ENCODE results near the gene ARL17B.
"Not testable (repeated sequence)": the region's sequence is repeated elsewhere in the genome, so short reads cannot be mapped to it uniquely, and the experiment has no call there.

The ARL17B gene

DNA sequence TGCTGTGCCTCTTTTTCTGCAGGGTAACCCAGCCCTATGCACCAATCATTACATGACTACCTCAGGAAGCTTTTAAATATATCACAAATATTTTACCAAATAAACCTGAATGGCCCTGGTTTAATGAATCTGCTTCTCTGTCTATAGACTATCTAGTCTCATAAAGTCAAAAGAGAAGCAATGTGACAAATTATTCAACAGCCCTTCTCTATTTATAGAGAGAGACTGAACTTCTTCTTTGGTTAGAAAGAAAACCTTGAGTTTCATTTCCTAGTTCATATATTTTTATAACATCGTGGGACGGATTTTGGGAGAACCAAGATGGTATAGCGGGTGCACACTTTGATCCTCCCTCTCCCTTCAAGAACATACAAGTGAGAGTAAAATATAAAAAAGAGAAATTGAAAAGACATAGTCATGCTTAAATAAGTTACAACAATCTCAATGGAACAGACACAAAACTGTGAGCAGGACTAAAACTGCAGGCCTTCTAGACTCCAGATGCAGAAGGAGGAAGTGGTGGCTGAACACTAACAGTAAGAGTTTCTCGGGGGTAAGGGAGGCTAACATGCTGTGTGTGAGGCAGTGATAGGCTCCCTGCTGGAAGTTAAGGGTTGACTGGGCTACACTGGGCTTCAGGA, 70.5 kb downstream of the ARL17B start:
- DNase-seq (ENCODE audit: low read depth), result not testable (repeated sequence)

DNA sequence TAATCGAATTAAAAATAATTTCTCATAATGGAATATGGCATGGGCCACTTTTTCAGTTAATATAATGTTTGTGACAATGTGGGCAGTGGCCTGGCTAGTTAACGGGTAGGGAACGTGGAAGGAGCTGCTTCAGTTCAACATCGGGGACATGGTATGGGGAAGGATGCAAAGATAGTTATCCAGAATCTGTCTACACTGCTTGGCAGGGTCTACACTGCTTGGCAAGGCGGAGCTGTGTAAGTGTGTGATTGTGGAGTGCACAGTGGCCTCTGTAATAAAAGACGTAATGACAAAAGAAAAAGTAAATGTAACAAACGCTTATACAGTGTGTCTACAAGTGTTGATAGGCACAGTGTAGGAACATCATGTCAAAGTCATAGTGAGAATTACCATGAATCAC, 74.0 kb downstream of the ARL17B start:
- not testable (repeated sequence) for DNase-seq (ENCODE audit: low read depth)

DNA sequence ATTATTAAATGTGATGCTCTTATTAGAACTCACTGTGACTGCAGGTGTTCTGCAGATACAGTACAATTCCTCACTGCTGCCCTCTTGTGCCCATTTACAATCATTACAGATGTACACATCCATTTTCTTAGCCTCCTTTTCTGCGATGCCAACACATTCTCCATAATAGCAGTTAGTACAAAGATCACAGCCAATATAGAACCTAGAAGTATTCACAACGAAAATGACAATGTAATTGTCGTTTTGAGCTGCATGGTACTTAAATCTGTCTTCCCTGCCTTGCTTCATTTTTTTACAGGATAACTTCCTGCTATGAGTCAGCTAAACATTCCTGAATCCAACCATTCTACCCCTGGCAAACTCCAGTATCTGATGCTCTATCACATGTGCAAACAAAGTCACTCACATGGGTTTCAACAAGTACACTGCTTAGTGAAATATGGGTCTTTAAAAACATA, 74.8 kb downstream of the ARL17B start:
- DNase-seq (ENCODE audit: low read depth), result peak; percentile 67

DNA sequence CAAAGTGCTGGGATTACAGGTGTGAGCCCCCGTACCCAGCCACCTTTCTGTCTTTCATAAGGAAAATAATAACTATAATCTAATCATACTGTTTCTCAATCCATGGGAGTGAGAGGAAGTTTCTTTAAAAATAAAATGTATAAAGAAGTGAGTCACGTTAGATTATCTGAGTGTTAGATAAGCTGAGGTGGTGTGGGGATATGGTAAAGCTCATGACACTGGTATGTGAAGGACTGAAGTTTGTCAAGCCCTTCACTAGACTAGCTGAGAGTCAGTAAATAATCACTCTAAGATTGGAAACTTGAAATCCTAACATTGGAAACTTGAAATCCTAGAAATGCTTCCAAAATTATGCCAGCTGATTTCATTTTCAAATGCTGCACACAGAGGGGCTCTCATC, 76.1 kb downstream of the ARL17B start:
- DNase-seq (ENCODE audit: low read depth), result not testable (repeated sequence)

DNA sequence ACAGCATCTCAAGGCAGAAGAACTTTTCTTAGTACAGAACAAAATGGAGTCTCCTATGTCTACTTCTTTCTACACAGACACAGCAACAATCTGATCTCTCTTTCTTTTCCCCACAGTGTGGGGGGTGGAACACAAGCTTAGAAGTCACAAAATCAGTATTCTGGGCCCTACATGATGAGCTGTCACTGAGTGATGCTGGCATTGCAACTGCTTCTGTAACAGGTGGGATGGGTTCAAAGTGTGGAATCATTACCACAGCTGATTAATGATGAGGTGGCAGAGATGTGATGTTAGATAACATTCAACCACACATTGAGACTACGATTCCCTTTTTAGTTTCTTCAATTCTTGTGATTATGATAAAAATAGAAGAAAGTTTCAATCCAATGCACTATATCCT, 77.1 kb downstream of the ARL17B start:
- peak; percentile 65 for DNase-seq (ENCODE audit: low read depth)

DNA sequence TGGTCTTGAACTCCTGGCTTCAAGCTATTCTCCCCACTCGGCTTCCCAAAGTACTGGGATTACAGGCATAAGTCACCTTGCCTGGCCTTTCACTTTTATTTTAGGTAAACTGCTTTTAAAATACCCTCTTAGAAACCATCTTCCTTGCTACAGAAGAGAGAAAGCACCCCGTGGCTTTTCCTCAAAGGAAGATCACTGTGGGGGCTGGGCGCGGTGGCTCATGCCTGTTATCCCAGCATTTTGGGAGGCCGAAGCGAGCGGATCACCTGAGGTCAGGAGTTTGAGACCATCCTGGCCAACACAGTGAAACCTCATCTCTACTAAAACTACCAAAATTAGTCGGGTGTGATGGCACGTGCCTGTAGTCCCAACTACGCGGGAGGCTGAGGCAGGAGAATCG, 78.9 kb downstream of the ARL17B start:
- not testable (repeated sequence) for DNase-seq (ENCODE audit: low read depth)

DNA sequence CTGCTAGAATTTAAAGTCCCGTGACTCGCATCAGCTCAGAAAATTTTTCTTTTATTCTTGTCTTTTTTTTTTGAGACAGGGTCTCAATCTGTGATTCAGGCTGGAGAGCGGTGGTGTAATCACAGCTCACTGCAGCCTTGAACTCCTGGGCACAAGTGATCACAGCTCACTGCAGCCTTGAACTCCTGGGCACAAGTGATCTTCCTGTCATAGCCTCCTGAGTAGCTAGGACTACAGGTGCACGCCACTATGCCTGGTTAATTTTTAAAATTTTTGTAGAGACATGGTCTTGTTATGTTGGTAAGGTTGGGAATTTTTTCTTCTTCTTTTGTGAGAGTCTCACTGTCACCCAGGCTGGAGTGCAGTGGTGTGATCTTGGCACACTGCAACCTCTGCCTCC, 80.2 kb downstream of the ARL17B start:
- not testable (repeated sequence) for DNase-seq (ENCODE audit: low read depth)

DNA sequence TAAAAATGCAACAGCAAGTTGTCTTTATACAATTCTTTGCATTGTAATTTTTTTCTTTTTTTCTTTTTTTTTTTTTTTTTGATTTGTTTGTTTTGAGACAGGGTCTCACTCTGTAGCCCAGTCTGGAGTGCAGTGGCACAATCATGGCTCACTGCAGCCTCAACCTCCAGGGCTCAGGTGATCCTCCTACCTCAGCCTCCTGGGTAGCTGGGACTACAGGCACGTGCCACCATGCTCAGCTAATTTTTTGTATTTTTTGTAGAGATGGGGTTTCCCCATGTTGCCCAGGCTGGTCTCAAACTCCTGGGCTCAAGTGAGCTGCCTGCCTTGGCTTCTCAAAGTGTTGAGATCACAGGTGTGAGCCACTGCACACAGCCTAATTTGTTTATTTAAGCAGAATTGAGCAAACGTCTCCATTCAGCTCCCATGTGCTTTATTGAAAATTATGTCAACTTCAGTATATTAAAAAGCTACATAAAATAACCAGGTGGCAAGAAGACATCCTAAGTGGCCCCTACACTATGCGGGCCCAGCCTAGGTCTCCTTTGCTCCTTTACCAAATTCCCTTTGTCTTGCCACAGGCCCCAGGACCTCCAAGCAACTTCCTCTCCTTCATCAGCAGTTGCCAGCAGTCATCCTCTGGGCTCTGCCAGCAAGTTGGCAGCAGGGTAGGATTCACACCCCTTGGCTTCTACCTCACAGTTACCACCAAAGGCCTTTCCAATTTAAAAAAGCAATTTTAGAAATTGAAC, 84.7 kb downstream of the ARL17B start:
- DNase-seq (ENCODE audit: low read depth), result not testable (repeated sequence)

DNA sequence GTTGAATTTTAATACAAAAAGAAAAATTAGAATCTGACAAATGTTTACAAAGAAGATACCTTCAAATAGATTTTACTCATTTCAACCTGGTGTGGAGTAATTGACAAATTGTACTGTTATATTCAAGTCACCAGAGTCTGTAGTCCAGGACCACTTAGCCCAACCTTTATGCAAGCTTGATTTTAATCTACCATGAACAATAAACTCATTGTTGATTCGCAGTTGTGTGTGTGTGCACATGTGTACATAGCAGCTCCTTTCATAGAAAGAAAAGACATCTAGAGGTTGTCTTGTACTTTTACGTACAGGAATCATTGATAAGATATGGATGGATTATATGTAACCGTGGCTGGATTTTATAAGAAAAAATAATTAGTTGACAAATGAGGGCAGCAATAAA, 87.3 kb downstream of the ARL17B start:
- no peak for DNase-seq (ENCODE audit: low read depth)

DNA sequence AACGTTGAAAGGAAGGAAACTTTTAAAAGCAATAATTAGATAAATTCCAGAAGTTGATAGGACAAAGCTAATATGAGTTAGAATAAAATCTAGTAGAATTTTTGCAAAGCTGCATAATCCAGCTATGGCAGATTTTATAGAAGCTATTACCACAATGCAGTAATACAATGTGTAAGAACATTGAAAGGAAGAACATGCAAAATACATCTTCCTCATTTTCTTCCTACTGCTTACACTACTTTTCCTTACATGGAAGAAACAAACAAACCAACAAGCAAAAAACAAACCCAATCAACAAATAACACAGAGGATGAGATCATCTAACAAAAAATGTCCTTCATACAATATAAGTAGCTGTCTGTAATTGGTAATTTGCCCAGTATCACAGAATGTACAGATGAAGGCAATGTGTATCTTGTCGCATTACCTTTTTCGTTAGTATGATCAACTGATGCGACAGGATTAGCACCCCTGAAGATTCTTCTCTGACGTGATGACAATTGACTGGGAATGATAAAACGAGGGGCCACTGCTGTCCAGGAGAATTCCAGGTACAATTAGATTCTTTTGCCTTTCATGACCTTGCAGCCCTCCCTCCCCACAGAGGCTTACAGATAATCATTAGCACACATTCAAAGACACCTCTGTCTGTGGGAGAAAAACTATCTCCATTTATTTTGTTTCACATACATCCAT, 87.9 kb downstream of the ARL17B start:
- DNase-seq (ENCODE audit: low read depth), result no peak

DNA sequence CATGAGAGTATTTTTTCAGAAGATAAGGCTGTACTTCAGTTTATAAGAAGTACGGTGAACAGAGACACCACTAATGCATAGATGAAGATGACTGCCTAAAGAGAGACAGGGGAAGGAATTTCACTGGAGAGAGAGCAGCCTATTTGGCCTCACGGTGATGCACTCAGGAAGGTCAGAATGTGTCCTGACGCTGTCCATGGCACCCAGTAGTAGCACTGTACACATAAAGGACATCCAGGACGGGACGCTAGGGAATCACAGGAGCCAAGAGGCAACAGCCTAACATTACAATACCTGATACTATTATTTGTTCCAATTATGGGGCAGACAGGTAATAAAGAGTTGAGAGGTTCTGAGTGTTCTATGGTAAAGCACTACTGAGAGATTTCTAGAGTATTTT, 91.5 kb downstream of the ARL17B start:
- DNase-seq (ENCODE audit: low read depth), result no peak

DNA sequence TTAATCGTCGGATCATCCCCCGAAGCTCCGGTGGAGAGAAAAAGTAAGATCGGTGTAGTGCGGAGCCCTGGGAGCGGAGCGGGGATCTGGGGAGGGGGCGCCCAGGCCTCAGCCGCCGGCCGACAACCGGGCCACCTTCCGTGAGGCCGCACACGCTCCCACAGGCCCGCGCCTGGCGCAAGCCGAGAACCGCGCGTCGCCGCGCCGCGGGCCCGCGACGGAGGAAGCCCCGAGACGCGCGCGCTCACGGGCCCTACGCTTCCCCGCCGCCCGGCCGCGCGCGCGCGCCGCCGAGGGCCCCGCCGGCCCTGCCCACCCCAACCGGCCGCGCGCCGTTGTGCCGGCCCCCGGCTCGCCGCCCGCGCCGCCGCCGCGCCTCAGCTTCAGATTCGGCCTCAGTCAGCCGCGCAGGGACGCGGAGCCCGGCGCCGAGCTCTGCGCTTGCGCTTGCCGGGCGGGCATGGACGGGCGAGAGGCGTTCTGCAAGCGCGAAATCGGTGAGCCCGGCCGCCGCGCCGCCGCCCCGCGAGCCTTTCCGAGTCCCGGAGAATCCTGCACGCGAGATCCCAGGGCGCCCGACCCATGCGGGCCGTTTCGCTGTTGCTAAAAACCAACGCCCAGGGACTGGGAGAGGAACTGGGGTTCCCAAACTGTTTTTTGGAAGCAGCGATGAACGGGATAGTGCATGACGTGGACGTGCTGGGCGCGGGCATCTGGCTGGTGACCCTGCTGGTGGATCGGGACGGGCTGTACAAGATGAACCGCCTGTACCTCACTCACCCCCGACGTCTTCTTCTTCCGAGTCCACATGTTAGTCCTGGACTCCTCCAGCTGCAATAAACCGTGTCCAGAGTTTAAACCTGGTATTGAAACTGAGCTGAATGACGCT, 94.7 kb downstream of the ARL17B start:
- DNase-seq (ENCODE audit: low read depth), result peak; percentile 83

DNA sequence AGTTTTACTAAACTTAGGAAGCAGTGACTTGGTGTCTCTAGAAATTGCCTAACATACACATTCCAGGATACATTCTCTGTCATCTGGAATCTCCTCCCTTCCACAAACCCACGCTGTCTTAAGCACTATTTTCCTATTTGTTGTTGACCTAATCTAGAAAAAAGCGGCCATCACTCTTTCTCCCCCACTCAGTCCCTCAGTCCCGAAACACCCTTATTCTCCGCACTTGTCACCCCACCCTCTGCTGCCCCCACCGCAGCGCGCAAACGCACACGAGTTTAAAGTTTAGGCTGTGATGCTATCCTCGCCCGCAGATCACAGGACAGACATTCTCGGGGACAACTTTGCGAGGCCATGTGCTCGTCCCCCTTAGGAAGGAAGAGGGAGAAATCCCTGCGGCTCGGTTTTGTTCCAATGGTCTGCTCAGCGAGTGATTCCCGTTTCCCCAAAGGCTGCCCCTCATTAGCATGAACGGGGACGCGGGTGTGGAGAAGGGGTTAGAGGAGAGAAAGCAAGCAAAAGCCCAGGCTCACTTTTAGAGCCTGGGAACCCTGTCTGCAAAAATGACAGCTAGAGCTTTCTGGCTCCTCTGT, 95.4 kb downstream of the ARL17B start:
- not testable (repeated sequence) for DNase-seq (ENCODE audit: low read depth)

DNA sequence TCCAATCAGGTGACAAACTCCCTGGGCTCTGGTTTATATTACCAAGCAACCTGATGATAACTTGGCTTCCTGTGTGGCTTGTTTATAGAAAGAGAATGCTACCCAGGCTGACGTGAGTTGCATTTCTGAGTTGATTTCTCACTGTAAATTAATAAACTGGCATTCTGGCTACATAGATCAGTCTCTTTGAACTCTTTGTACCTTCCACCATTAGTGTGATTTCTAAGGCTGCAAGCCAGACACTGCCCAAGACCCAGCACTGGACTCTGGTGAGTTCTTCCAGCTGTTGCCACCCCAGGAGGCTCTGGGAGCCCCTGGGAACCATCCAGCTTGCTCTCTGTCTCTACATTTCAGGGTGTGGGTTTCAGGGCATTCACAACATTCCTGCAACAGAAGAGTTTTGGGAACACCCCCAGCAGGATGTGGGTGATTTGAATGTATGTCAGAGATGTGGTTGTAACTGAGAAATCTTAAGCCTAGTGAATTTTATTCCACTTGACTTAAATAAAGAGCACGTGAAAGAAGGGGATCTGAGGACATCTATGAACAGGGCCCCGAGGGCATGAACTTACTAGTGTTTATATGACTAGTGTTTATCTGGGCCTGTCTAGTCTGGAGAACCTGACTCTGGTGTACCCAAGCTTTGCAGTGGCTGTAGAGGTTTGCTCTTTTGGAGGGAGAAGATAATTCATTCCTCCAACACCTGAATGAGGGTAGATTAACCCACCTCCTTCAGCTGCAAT, 96.9 kb downstream of the ARL17B start:
- DNase-seq (ENCODE audit: low read depth), result no peak

DNA sequence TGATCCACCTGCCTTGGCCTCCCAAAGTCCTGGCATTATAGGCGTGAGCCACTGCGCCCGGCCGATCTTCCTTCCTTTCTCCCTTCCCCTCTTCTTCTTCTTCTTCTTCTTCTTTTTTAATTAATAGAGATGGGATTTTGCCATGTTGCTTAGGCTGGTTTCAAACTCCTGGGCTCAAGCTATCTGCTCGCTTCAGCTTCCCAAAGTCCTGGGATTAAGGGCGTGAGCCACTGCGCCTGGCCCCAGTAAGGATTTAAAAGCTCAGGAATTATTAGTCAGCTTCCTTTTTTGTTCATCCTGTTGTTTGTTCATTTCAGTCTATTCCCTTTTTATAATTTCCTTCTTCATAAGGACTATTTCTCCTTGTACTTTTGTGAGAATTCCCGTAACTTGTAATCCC, 99.3 kb downstream of the ARL17B start:
- no peak for DNase-seq (ENCODE audit: low read depth)

DNA sequence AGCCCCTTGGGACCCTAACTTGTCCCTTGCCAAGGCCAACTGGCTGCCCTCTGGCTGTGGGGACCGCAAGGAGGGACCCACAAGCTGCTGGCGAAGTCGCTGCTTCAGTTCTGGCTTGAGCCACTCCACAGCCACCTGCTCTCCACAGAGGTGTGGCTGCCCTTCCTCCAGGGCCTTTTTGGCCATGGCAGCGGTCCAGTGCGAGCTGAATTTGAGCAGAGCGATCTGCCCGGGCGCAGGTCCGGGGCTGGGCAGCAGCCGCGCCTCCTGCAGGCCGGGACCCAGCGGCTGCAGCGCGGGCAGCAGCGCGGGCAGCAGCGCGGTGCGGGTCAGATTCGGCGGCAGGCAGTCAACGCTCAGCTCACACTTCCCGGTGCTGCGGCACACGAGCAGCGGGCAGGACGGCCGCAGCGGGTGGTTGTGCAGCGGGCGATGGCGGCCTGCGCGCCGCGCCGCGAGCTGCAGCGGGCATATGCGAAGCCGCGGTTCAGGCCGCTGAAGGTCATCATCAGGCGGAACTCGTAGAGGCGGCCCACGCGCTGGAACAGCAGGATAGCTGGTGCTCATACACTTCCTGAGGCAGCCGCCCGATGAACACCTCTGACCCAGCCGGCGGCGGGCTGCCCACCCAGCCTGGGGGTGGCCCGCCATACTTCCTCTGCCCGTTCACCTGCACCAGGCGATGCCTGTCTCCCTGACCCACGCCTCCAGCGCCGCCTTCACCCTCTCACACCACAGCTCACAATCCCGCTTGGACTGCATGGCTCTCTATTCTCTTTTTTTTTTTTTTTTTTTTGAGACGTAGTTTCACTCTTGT, 101.5 kb downstream of the ARL17B start:
- not testable (repeated sequence) for DNase-seq (ENCODE audit: low read depth)

DNA sequence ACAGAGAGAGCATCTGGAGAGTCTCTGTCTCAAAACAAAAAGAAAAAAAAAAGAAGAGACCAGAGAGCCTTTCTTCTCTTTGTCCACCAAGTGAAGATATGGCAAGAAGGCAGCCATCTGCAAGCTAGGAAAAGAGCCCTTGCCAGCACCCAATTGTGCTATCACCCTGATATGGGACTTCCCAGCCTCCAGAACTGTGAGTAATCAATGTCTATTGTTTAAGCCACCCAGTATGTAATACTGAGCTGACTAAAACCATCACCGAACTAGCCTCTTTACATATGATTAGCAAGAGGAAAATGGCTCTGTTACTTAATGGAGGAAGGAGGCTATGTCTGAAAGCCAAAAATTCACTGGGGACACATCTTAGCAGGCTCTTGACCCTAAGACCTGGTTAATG, 105.2 kb downstream of the ARL17B start:
- not testable (repeated sequence) for DNase-seq (ENCODE audit: low read depth)

DNA sequence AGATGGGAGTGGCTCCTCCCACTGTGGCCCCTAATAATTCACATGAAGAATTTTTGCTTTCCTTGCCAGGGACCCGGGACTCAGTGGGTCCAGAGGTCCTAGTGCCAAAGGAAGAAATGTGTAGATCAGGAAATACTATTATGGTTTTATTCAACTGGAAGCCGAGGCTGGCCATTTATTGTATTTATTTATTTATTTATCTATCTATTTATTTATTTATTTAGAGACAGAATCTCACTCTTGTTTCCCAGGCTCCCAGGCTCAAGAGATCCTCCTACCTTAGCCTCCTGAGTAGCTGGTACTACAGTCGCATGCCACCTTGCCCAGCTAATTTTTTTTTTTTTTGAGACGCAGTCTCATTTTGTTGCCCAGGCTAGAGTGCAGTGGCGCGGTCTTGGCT, 107.4 kb downstream of the ARL17B start:
- DNase-seq (ENCODE audit: low read depth), result not testable (repeated sequence)

DNA sequence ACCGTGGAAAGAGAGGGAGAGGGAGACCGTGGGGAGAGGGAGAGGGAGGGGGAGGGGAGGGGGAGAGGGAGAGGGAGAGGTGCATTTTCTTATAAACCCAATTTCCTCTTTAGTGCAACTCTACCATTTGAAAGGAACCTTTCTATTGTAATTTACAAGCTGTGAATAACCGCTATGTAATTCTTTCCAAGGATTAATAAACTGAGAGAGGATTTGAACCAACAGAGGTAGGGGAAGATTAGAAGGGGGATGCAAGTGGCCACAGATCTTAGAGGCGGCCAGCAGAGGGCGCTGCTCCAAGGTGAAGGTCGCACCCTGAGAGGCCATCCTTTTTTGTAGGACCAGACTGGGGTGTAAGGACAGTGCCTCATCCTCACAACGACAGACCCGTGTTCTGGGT, 107.8 kb downstream of the ARL17B start:
- DNase-seq (ENCODE audit: low read depth), result peak; percentile 70

DNA sequence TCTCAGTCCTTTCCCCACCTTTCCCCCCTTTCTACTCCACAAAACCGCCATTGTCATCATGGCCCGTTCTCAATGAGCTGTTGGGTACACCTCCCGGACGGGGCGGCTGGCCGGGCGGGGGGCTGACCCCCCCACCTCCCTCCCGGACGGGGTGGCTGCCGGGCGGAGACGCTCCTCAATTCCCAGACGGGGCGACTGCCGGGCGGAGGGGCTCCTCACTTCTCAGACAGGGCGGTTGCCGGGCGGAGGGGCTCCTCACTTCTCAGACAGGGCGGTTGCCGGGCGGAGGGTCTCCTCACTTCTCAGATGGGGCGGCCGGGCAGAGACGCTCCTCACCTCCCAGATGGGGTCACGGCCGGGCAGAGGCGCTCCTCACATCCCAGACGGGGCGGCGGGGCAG, 108.8 kb downstream of the ARL17B start:
- not testable (repeated sequence) for DNase-seq (ENCODE audit: low read depth)
